ENCODE results near the gene MAG. TPM values are rescaled to one million over a fixed set of nuclear protein-coding genes. Genes with fewer than 3 reads are reported as not detected.

MAG gene
- total and polyA plus RNA-seq, 2 of the 13 experiments (the other 11 are each of a cell fraction or from before 2014, with no cell fraction given) = 0.20 to 1.3 TPM

DNA sequence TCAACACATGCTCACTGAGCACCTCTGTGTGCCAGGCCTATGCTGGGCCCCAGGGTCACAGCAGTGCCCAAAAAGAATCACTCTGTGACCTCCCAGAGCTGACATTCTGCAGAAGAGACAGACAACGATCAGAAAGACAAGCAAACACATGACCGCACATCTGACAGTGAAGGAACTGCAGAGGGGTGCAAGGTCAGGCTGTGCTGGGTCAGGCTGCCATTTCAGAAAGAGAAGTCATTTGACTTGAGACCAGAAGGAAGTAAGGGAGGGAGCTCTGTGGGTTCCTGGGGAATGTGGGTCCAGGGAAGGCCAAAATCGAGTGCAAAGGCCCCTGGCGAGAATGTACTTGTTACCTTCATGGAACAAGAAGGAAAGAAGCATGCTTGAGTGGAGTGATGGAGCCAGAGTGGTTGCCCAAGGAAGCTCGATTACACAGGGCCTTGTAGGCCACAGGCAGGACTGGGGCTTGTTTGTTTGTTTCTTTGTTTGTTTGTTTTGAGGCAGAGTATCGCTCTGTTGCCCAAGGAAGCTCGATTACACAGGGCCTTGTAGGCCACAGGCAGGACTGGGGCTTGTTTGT lies 25.6 kb downstream of the MAG start (continued):
- 0 out of 2 replicates have a peak, but pooled peaks have one; percentile 1 for TF ChIP-seq ZNF605 (CRISPR knock-in tag; IDR thresholded peaks at IDR 0.05)
- no peak for TF ChIP-seq ZNF546 (CRISPR knock-in tag; conservative IDR thresholded peaks at IDR 0.05)
- TF ChIP-seq, protein P1, sequence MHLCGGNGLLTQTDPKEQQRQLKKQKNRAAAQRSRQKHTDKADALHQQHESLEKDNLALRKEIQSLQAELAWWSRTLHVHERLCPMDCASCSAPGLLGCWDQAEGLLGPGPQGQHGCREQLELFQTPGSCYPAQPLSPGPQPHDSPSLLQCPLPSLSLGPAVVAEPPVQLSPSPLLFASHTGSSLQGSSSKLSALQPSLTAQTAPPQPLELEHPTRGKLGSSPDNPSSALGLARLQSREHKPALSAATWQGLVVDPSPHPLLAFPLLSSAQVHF (CRISPR knock-in tag; IDR thresholded peaks at IDR 0.05) = no peak
- TF ChIP-seq MIER2 (CRISPR knock-in tag; IDR thresholded peaks at IDR 0.05) = no peak
- no peak for TF ChIP-seq KDM6A (CRISPR knock-in tag; IDR thresholded peaks at IDR 0.05; ENCODE audit: low read depth)
- TF ChIP-seq, protein P2, sequence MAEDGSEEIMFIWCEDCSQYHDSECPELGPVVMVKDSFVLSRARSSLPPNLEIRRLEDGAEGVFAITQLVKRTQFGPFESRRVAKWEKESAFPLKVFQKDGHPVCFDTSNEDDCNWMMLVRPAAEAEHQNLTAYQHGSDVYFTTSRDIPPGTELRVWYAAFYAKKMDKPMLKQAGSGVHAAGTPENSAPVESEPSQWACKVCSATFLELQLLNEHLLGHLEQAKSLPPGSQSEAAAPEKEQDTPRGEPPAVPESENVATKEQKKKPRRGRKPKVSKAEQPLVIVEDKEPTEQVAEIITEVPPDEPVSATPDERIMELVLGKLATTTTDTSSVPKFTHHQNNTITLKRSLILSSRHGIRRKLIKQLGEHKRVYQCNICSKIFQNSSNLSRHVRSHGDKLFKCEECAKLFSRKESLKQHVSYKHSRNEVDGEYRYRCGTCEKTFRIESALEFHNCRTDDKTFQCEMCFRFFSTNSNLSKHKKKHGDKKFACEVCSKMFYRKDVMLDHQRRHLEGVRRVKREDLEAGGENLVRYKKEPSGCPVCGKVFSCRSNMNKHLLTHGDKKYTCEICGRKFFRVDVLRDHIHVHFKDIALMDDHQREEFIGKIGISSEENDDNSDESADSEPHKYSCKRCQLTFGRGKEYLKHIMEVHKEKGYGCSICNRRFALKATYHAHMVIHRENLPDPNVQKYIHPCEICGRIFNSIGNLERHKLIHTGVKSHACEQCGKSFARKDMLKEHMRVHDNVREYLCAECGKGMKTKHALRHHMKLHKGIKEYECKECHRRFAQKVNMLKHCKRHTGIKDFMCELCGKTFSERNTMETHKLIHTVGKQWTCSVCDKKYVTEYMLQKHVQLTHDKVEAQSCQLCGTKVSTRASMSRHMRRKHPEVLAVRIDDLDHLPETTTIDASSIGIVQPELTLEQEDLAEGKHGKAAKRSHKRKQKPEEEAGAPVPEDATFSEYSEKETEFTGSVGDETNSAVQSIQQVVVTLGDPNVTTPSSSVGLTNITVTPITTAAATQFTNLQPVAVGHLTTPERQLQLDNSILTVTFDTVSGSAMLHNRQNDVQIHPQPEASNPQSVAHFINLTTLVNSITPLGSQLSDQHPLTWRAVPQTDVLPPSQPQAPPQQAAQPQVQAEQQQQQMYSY (CRISPR knock-in tag; IDR thresholded peaks at IDR 0.05) = no peak
- TF ChIP-seq, protein P3, sequence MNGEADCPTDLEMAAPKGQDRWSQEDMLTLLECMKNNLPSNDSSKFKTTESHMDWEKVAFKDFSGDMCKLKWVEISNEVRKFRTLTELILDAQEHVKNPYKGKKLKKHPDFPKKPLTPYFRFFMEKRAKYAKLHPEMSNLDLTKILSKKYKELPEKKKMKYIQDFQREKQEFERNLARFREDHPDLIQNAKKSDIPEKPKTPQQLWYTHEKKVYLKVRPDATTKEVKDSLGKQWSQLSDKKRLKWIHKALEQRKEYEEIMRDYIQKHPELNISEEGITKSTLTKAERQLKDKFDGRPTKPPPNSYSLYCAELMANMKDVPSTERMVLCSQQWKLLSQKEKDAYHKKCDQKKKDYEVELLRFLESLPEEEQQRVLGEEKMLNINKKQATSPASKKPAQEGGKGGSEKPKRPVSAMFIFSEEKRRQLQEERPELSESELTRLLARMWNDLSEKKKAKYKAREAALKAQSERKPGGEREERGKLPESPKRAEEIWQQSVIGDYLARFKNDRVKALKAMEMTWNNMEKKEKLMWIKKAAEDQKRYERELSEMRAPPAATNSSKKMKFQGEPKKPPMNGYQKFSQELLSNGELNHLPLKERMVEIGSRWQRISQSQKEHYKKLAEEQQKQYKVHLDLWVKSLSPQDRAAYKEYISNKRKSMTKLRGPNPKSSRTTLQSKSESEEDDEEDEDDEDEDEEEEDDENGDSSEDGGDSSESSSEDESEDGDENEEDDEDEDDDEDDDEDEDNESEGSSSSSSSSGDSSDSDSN (CRISPR knock-in tag; IDR thresholded peaks at IDR 0.05) = 0 out of 2 replicates have a peak, but pooled peaks have one; percentile 21
- TF ChIP-seq MIER3 (CRISPR knock-in tag; IDR thresholded peaks at IDR 0.05; ENCODE audit: borderline replicate concordance) = no peak
- no peak for TF ChIP-seq PHF5A (CRISPR knock-in tag; IDR thresholded peaks at IDR 0.05; ENCODE audit: low read depth, unreplicated experiment)
- TF ChIP-seq ZBTB7A (CRISPR knock-in tag; IDR thresholded peaks at IDR 0.05) = no peak
- TF ChIP-seq KDM5B (CRISPR knock-in tag; IDR thresholded peaks at IDR 0.05; ENCODE audit: borderline replicate concordance) = 0 out of 2 replicates have a peak, but pooled peaks have one; percentile 56
- TF ChIP-seq PCBP1 (IDR thresholded peaks at IDR 0.05; ENCODE audit: borderline replicate concordance, low read depth, low read length) = no peak
- TF ChIP-seq KDM5A (IDR thresholded peaks at IDR 0.05; ENCODE audit: borderline replicate concordance, low read length) = no peak
- TF ChIP-seq BRCA1 (CRISPR knock-in tag; IDR thresholded peaks at IDR 0.05) = no peak
- TF ChIP-seq STAT5B (CRISPR knock-in tag; IDR thresholded peaks at IDR 0.05) = no peak
- TF ChIP-seq, protein P4, sequence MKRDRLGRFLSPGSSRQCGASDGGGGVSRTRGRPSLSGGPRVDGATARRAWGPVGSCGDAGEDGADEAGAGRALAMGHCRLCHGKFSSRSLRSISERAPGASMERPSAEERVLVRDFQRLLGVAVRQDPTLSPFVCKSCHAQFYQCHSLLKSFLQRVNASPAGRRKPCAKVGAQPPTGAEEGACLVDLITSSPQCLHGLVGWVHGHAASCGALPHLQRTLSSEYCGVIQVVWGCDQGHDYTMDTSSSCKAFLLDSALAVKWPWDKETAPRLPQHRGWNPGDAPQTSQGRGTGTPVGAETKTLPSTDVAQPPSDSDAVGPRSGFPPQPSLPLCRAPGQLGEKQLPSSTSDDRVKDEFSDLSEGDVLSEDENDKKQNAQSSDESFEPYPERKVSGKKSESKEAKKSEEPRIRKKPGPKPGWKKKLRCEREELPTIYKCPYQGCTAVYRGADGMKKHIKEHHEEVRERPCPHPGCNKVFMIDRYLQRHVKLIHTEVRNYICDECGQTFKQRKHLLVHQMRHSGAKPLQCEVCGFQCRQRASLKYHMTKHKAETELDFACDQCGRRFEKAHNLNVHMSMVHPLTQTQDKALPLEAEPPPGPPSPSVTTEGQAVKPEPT (CRISPR knock-in tag; IDR thresholded peaks at IDR 0.05; ENCODE audit: low read depth) = no peak
